Activated CD8-positive, alpha-beta memory T cell treated with anti-CD3 and anti-CD28 coated beads, Interleukin-2, amount 50 U/mL, for 24 hours (primary cell): ENCODE results near the gene SLC22A23.
"Not testable (repeated sequence)": the region's sequence is repeated elsewhere in the genome, so short reads cannot be mapped to it uniquely, and the experiment has no call there.

ENCODE experiments used
- DNase-seq: peaks from one replicate; pipeline ENCODE4 v3.0.0-alpha.2; 2020; ENCODE audit errors: extremely low read depth

Gene SLC22A23

DNA sequence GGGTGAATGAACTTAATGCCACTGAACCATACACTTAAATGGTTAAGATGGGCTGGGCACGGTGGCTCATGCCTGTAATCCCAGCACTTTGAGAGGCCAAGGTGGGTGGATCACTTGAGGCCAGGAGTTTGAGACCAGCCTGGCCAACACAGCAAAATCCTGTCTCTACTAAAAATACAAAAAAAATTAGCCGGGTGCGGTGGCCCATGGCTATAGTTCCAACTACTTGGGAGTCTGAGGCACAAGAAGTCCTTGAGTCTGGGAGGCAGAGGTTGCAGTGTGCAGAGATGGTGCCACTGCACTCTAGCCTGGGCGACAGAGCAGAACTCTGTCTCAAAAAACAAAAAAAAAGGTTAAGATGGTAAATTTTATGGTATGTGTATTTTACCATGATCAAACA lies 71.7 kb downstream of the SLC22A23 start:
- DNase-seq = not testable (repeated sequence)

GRCh38 chr6:3384241-3385143 lies 72.4 kb downstream of the SLC22A23 start:
- no peak for DNase-seq

DNA sequence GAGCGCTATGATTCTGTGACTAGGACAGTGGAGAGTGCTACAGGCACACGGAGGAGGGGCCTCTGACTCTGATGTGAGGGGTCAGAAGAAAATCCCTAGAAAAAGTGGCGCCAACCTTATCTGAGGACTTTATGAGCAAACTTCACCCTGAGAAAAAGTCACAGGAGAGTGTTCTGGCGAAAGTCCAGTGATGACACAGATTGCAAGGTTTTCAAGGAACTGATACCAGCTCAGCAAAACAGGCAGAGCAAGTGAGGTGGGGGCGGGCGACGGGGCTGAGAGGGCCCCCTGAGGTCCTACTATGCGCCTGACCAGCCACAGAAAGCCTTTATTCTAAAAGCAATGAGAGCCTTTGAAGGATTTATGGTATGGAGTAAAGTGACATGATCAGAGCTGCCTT lies 73.3 kb downstream of the SLC22A23 start:
- no peak for DNase-seq

- DNase-seq = no peak
Observed at GRCh38 chr6:3382326-3383279, 74.2 kb downstream of the SLC22A23 start.

DNA sequence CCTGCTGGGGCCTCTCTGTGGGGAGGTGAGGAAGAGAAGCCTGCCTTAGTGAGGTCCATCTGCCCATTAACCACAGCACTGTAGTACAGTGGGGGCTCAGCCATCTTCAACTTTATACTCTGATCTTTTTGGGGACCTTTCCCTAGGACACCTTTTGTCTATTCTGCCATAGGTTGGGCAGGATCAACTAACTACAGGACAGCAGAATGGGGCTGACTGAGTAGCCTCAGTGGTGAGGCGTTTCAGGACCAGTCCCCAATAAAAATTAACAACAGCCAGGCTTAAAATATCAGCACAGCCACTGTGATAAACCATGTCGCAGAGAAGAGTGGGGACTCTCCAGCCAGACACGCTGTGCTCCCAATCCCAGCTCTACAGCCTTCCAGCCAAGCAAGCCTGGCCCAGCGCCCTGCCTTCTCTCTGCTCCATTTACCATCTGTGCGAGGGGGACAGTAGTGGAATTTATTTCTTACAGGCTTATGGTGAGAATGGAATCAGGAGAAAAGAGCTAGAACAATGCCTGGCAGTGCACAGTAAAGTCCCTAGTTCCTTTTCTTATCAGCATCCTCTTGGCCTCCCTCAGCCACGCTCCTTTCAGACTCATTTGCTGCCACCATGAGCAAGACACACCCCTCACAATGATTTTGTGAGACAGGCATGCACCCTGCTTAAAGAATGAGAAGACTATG lies 75.5 kb downstream of the SLC22A23 start:
- DNase-seq = no peak

GRCh38 chr6:3380344-3381232 lies 76.3 kb downstream of the SLC22A23 start:
- no peak for DNase-seq

DNA sequence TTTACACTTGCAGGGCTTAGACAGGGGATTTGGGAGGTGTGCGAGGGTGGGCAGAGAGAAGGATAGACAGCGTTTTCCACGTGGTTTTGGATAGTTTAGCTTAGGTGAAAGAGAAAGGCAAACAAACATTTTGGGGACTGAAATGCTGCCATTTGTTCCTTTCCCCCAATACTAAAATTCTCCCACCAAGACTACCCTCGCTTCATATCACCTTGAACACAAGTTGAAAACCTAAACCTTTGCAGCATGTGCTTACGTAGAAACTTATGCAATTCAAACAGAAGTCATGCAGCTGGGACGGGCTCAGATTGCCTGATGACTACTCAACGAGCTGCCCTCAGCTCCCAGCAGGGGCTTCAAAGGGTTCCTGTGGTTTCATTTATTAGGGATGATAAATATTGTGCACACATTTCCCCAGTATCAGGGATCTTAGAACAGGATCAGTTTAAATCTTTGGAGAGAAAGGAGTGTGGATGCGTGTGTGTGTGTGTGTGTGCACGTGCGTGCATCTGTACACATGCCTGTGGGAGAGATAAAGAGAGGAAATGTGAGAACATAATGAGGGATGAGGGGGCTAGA lies 77.3 kb downstream of the SLC22A23 start:
- no peak for DNase-seq

DNA sequence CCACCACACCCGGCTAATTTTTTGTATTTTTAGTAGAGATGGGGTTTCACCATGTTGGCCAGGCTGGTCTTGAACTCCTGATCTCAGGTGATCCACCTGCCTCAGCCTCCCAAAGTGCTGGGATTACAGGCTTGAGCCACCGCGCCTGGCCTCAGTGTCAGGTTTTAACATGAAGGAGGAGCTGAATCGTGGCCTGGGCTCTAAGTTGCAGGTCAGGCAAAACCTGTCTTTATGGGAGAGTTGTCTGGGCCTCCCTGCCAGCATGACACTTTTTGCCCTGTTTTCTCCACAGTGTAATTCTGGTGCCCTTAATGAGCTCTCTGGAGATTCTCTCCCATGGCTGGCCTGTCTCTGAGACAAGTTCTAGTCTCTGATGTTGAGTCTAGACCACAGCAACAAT lies 78.0 kb downstream of the SLC22A23 start:
- DNase-seq = not testable (repeated sequence)

DNA sequence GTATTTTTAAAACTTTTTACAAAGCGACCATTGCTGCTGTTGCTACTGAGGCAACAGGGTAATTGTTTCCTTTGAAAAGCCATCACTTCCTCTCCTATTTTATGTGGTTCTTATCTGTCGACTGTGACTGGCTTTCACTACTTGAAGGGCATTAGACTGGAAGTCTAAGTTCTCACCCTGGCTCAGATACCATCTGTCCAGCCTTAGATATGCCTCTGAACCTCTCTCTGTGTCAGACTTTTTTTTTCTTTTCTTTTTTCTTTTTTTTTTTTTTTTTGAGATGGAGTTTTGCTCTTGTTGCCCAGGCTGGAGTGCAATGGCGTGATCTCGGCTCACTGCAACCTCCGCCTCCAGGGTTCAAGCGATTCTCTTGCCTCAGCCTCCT lies 78.5 kb downstream of the SLC22A23 start:
- not testable (repeated sequence) for DNase-seq

DNA sequence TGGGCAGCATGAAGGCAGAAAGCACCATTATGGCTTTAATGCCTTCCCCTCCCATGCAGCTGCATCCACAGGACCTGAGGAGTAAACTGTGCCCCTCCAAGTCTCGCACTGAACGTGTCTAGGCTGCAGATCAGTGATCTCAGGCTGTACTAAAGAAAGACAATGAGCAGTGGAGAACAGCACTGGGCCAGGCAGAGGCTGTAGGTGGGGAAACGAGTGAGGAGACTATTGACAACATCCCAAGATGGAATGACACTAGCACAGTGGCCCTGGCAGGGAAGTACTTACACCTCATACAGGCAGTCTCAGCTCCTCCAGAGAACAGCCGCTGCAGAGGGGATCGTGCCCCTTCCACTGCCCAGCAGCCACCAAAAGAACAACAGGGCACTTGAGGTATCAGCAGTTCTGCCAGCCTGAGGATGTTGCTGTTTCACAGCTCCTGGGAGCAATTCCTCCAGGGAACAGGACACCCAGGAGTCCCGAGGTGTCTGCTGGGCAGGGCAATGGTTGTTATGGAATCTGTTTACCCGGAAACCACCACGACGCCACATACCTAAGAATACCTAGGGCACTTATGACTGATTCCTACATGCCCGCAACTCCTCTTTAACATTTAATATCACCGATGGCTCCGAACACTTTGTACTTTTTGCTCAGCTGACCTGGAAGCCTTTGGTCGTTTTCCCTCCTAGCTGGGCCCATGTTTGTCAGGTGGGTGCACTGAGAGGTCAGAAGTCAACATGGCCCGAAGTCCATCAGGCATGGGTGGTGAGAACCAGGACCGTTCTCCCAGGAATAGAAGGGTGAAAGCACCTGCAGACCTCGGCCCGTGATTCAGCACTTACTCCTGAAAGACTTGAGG lies 79.1 kb downstream of the SLC22A23 start:
- DNase-seq = no peak

DNA sequence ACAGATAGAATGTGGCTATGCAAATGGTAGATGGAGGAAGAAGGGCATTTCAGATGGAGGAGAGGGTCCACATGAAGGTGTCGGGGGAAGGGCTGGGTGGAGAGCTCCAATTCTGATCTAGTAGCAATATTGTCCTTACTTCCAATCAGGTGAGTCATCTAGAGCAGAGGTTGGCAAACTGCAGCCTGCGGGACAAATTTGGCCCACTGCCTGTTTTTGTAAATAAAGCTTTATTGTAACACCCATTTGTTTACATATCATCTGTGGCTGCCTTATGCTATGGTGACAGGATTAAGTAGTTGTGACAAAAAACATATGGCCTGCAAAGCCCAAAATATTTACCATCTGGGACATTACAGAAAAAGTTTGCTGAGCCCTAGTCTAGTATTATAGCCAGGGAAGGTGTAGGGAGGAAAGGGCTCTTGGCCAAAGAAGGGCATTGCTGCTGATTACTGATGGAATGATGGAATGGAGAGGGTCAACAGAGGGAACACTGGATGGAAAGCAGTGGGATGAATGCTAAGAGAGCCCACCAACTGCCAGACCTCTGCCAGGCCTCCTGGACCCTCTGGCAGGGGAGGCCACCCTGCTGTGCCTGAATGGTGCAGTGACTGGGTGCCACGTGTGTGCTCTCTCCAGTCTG lies 79.8 kb downstream of the SLC22A23 start:
- DNase-seq = no peak

GRCh38 chr6:3376064-3376463 lies 80.8 kb downstream of the SLC22A23 start:
- no peak for DNase-seq

DNA sequence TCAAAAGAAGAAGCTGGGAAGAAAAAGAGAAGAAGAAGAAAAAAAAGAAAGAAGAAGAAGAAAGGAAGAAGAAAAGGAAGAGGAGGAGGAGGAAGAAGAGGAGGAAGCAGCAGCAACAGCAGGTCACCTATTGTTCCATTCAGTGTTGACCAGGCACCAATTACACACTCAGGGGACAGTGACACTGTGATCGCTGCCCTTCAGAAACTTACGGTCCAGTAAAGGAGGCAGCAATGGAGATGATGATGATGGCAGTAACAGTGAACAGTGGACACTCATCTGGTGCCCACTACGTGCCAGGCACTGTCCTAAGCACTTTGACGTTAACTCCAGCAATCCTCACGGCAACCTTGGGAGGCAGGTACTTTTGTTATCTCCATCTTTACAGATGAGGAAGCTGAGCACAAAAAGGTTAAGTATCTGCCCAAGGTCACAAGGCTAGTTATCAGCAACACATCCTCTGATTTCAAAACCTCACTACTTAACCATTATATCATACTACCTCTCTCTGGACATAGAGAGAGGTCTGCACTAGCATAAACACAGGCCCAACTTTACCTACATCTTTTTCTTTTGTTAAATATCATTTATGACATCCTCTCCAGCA lies 83.2 kb downstream of the SLC22A23 start:
- no peak for DNase-seq

DNA sequence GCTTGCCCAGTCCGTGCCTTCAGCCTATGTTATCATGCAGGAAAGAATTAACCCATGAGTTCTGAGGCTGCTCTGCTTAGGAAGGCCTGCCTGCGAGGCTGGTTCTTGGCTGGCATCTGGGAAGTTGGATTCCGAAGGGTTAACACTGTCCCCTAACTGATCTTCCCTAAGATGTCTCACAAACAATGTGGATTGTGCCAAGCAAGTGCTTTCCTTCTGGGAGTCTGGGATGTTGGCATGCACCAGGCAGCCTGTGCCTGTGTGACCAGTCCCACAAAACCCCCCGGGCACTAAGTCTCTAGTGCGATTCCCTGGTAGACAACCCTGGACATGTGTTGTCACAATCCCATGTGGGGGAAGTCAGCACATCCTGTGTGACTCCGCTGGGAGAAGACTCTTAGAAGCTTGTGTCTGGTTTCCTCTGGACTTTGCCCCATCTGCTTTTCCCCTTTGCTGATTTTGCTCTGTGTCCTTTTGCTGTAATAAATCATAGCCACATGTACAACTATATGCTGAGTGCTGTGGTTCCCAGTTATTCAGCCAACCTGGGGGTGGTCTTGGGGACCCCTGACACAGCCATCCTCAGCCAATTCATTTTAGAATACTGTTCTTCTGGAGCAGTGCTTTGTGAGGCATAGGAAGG lies 83.8 kb downstream of the SLC22A23 start:
- no peak for DNase-seq

DNA sequence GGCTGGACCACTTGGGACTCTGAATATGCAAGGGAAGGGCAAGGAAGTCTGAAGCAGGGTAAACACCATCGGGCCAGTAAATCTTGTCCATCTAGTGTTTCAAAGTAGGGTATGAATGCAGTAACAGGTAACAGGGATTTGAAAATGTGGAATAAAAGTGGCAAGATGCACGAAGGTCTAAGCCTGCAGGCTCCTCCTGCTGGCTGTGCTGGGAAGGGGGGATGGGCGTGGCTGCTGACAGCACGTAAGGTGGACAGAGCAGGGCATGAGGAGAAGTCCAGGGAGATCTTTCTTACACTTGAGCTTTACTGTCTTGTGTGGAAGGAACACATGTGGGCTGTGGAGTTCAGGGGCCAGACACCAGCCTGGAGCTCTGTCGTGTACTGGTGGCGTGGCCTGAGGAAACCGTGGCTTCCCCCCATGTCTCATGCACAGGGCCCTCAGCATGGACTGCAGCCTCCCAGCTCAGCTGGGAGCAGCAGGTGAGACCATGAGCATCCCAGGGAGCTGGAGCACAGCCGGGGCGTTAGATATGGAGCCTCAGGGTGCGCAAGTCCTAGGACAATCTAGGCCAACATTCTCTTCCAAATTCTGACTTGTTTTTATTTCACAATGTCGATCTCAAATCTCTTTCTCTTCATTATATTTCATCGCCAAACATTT lies 84.5 kb downstream of the SLC22A23 start:
- no peak for DNase-seq

- no peak for DNase-seq
Observed at GRCh38 chr6:3371222-3371949, 85.5 kb downstream of the SLC22A23 start.
